HEK293T (cell line): Measurements from ENCODE around the gene PRR19.

ENCODE experiments used
- CTCF ChIA-PET: fragments of 350-600 bp; formaldehyde crosslinking; extraction: SDS; loops from one replicate; lab custom pipeline; 2021; ENCODE audit warnings: antibody characterized with exemption, inconsistent platforms; lab: Yijun Ruan, JAX
- POLR2A ChIA-PET: fragments of 350-600 bp; formaldehyde crosslinking; extraction: SDS; loops from one replicate; lab custom pipeline; 2020; ENCODE audit warnings: antibody characterized with exemption, inconsistent platforms; lab: Yijun Ruan, JAX
- DNase-seq: peaks from one replicate; pipeline ENCODE4 v3.0.0; 2012; ENCODE audit warnings: mixed read lengths; ENCODE audit errors: extremely low spot score
- ARNT ChIP-seq: fragments of 450-650 bp; IDR thresholded peaks from 2 replicates; pipeline ENCODE4 v1.6.1; 2017; ENCODE audit warnings: mild to moderate bottlenecking
- BHLHE40 ChIP-seq: fragments of 450-650 bp; IDR thresholded peaks from 2 replicates; pipeline ENCODE4 v1.6.1; 2016; ENCODE audit warnings: mild to moderate bottlenecking, moderate library complexity, borderline replicate concordance
- CTBP1 ChIP-seq: fragments of 450-650 bp; IDR thresholded peaks from 2 replicates; pipeline ENCODE4 v1.6.1; 2016; ENCODE audit warnings: borderline replicate concordance
- ELF4 ChIP-seq: fragments of 450-650 bp; IDR thresholded peaks from 2 replicates; pipeline ENCODE4 v1.6.1; 2017; ENCODE audit warnings: antibody characterized with exemption
- FOXA1 ChIP-seq: fragments of 450-650 bp; IDR thresholded peaks from 2 replicates; pipeline ENCODE4 v1.6.1; 2016; ENCODE audit warnings: mild to moderate bottlenecking
- FOXK2 ChIP-seq: fragments of 450-650 bp; IDR thresholded peaks from 2 replicates; pipeline ENCODE4 v1.6.1; 2016; ENCODE audit warnings: mild to moderate bottlenecking
- FOXM1 ChIP-seq: fragments of 450-650 bp; IDR thresholded peaks from 2 replicates; pipeline ENCODE4 v1.6.1; 2017; ENCODE audit warnings: mild to moderate bottlenecking, borderline replicate concordance
- HDGF ChIP-seq: fragments of 450-650 bp; IDR thresholded peaks from 2 replicates; pipeline ENCODE4 v1.6.1; 2017; ENCODE audit warnings: antibody characterized with exemption, borderline replicate concordance
- L3MBTL2 ChIP-seq: fragments of 450-650 bp; conservative IDR thresholded peaks from 2 replicates; pipeline ENCODE4 v1.6.1; 2016; ENCODE audit warnings: mild to moderate bottlenecking
- LEF1 ChIP-seq: fragments of 450-650 bp; IDR thresholded peaks from 2 replicates; pipeline ENCODE4 v1.6.1; 2017; ENCODE audit warnings: mild to moderate bottlenecking, borderline replicate concordance
- NFRKB ChIP-seq: fragments of 450-650 bp; IDR thresholded peaks from 2 replicates; pipeline ENCODE4 v1.6.1; 2016; ENCODE audit warnings: mild to moderate bottlenecking, moderate library complexity
- PKNOX1 ChIP-seq: fragments of 450-650 bp; IDR thresholded peaks from 2 replicates; pipeline ENCODE4 v1.6.1; 2016
- SP1 ChIP-seq: fragments of 450-650 bp; IDR thresholded peaks from 2 replicates; pipeline ENCODE4 v1.6.1; 2017
- SUZ12 ChIP-seq: fragments of 450-650 bp; IDR thresholded peaks from 2 replicates; pipeline ENCODE4 v1.6.1; 2016; ENCODE audit warnings: mild to moderate bottlenecking
- TARDBP ChIP-seq: fragments of 450-650 bp; IDR thresholded peaks from 2 replicates; pipeline ENCODE4 v1.6.1; 2016
- ZNF384 ChIP-seq: fragments of 450-650 bp; IDR thresholded peaks from 2 replicates; pipeline ENCODE4 v1.6.1; 2016

PRR19 gene

GRCh38 chr19:42351079-42351735 lies 49.3 kb downstream of the PRR19 start:
- no peak for DNase-seq
- TF ChIP-seq PKNOX1 (no peak), ARNT (no peak), LEF1 (no peak), ZNF384 (no peak), ELF4 (no peak), TARDBP (no peak), HDGF (no peak)
- POLR2A ChIA-PET = no interaction called here
- CTCF ChIA-PET = no interaction called here

- ChIA-PET POLR2A (no interaction called here), CTCF (no interaction called here)
- TF ChIP-seq ARNT (no peak), ZNF384 (no peak), ELF4 (no peak), CTBP1 (no peak), SUZ12 (no peak), NFRKB (no peak), TARDBP (no peak), L3MBTL2 (no peak), FOXK2 (no peak), HDGF (no peak), FOXM1 (no peak), LEF1 (no peak), PKNOX1 (no peak), SP1 (no peak), FOXA1 (no peak), BHLHE40 (no peak)
- DNase-seq = no peak
These were observed 50.6 kb downstream of the PRR19 start for GRCh38 chr19:42352301-42353259.

- DNase-seq = no peak
- POLR2A ChIA-PET = no interaction called here
- no peak for TF ChIP-seq BHLHE40
- no peak for TF ChIP-seq PKNOX1
- TF ChIP-seq NFRKB = no peak
- TF ChIP-seq FOXM1 = no peak
- no peak for TF ChIP-seq LEF1
- no peak for TF ChIP-seq SP1
- no peak for TF ChIP-seq ELF4
- CTCF ChIA-PET = no interaction called here
These were observed 51.5 kb downstream of the PRR19 start for GRCh38 chr19:42353341-42354015.

GRCh38 chr19:42355896-42356295 lies 54.0 kb downstream of the PRR19 start:
- CTCF ChIA-PET = no interaction called here
- POLR2A ChIA-PET = interaction anchor here (1.9 kb wide), 1 partner anchor 40 kb away, joined by 8 read pairs; no protein-coding TSS in a partner anchor
- TF ChIP-seq LEF1 (no peak), SP1 (no peak), TARDBP (no peak), ARNT (no peak), HDGF (no peak), FOXM1 (no peak), BHLHE40 (no peak), ELF4 (no peak), NFRKB (no peak), L3MBTL2 (no peak), FOXA1 (no peak), FOXK2 (no peak)
- DNase-seq = no peak

GRCh38 chr19:42356686-42357085 lies 54.8 kb downstream of the PRR19 start:
- no peak for DNase-seq
- ChIA-PET POLR2A (no interaction called here), CTCF (no interaction called here)
- TF ChIP-seq ELF4 = no peak
- no peak for TF ChIP-seq FOXA1
- no peak for TF ChIP-seq PKNOX1
- TF ChIP-seq NFRKB = no peak
- no peak for TF ChIP-seq ARNT
- no peak for TF ChIP-seq SUZ12
- TF ChIP-seq FOXK2 = no peak
- TF ChIP-seq HDGF = no peak
- TF ChIP-seq ZNF384 = no peak
- no peak for TF ChIP-seq L3MBTL2
- TF ChIP-seq SP1 = no peak
- TF ChIP-seq TARDBP = no peak
- TF ChIP-seq CTBP1 = no peak
- no peak for TF ChIP-seq LEF1
- no peak for TF ChIP-seq FOXM1
- no peak for TF ChIP-seq BHLHE40
